GM13977 (cell line): ENCODE data around the gene CFAP61.

Experiments used
- DNase-seq: peaks from one replicate; pipeline ENCODE4 v3.0.0; 2012; ENCODE audit warnings: low spot score
- in situ Hi-C: fragments of 300-500 bp; cut with MboI; formaldehyde crosslinking; loops from one replicate; pipeline ENCODE4 v1.12.0; 2022; ENCODE audit warnings: low sequenced_read_pairs, low pct_unique_long_range_greater_than_20kb, mixed read lengths, inconsistent platforms; ENCODE audit not compliant: unreplicated experiment
- TF ChIP-seq, protein P1 (sequence below): IDR thresholded peaks from 2 replicates; pipeline ENCODE4 v1.5.1; 2012; ENCODE audit warnings: mild to moderate bottlenecking, control low read depth; ENCODE audit not compliant: insufficient read depth; ENCODE audit errors: extremely low read depth, missing control alignments

Gene CFAP61

DNA sequence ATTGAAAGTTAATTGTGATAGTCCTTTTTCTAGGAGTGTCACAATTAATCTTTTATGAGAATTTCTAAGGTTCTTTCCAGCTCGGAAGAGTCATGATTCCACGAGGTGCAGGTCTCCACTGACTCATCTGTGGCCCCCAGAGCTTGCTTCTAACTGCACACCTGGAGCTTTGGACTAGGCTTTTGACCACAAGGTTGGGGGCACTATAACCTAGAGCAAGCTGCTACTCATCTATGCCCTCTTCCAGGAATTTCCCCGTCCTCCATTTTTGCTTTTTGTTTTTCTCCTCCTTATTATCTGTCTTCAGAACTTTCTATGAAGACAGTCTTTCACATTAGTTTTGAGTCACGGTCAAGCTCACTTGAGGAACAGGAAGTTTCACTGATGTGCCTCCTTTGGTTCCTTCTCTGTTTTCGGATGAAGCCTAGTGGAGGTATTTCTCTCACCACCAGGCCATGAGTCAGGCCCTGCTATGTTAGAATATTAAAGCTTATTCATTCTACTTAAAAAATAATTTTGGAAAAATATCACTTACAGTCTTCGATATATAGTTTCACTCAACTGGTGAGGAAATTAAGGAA lies 196.4 kb downstream of the CFAP61 start:
- TF ChIP-seq, protein P1, sequence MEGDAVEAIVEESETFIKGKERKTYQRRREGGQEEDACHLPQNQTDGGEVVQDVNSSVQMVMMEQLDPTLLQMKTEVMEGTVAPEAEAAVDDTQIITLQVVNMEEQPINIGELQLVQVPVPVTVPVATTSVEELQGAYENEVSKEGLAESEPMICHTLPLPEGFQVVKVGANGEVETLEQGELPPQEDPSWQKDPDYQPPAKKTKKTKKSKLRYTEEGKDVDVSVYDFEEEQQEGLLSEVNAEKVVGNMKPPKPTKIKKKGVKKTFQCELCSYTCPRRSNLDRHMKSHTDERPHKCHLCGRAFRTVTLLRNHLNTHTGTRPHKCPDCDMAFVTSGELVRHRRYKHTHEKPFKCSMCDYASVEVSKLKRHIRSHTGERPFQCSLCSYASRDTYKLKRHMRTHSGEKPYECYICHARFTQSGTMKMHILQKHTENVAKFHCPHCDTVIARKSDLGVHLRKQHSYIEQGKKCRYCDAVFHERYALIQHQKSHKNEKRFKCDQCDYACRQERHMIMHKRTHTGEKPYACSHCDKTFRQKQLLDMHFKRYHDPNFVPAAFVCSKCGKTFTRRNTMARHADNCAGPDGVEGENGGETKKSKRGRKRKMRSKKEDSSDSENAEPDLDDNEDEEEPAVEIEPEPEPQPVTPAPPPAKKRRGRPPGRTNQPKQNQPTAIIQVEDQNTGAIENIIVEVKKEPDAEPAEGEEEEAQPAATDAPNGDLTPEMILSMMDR, result no peak
- no peak for DNase-seq
- in situ Hi-C loops, result loop anchor here (25.0 kb wide), 1 partner anchor 161 kb away; no protein-coding TSS in a partner anchor

DNA sequence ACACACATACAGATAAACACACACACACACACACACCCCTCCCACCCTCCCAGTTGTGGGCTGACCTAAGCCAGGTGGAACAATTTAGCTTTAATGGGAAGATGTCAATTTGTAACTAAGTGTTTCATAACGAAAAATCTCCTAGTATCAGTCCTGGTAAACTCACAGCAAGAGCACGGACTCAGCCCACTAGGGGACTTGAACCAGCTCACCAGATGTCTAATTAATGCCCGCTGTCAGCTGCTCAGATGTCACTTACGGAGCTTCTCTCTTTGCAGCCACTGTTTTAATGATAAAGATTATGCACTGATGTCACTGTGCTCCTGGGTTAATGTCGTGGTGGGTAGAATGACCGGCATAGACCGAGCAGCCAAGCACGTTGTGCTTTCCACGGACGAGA lies 199.0 kb downstream of the CFAP61 start:
- TF ChIP-seq, protein P1, result no peak
- no peak for DNase-seq
- in situ Hi-C loops, result no loop called here

DNA sequence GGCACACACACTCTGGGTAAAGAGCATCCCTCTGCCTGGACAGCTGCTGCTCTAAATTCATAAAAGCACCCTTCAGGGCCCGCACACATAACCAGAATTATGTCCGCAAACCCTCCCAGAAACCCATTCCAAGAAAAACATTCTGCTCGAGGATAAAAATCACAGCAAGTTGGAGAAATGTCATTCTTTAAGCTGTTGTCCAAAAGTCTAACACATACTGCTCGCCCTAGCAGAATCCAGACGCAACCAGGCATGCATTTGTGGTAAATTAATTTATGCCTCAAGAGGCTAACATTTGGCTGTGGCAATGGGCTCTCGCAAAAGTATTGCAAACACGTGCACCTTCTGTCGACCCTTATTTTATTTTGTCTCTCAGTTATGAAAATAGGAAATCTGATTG lies 199.5 kb downstream of the CFAP61 start:
- DNase-seq, result no peak
- TF ChIP-seq, protein P1, result no peak
- in situ Hi-C loops, result no loop called here

DNA sequence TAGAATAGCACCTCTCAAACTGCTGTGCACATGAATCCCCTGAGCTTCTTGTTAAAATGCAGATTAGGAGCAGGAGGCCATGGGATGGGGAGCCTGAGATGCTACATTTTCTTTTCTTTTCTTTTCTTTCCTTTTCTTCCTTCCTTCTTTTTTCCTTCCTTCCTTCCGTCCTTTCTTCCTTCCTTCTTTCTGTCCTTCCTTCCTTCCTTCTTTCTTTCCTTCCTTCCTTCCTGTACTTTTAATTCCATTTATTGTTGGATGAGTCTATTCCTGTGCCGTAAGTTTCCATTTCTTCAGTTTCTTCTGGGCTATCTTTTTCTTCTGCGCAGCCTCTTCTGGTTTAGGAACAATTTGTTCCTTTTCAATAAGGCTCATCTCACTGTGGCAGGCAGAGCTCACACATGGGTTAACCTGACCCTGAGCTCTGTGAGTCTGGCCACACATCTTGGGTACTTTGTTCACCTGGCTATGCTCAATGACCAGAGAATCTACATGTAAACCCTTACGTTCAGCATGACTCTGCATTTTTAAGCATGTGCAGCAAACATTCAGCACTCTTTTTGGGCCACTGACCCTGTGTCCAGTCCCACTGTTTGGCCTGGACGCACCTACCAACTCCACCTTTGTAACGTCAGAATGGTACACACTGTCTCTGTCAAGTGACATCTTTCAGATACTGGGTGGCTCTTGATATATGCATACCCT lies 200.9 kb downstream of the CFAP61 start:
- TF ChIP-seq, protein P1, result no peak
- in situ Hi-C loops, result no loop called here
- DNase-seq, result no peak

DNA sequence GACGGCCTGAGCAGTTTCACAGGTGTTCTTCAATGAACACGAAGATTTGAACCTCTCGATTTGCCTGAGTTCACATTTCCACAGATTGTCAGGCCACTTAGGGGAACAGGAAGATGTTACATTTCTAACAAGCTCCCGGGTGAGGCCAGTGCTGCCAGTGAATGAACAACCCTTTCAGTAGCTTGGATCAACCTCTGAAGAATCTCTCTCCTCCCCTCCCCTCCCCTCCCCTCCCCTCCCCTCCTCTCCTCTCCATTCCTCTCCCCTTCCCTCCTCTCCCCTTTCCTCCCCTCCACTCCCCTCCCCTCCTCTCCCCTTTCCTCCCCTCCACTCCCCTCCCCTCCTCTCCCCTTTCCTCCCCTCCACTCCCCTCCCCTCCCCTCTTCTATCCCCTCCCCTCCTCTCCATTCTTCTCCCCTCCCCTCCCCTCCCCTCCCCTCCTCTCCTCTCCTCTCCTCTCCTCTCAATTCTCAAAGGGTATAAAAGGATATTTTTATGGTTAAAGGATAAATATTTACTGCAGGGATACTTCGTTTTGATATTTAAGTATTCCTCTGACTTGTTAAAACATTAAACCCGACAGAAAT lies 201.5 kb downstream of the CFAP61 start:
- no peak for DNase-seq
- in situ Hi-C loops, result no loop called here
- TF ChIP-seq, protein P1, result no peak

DNA sequence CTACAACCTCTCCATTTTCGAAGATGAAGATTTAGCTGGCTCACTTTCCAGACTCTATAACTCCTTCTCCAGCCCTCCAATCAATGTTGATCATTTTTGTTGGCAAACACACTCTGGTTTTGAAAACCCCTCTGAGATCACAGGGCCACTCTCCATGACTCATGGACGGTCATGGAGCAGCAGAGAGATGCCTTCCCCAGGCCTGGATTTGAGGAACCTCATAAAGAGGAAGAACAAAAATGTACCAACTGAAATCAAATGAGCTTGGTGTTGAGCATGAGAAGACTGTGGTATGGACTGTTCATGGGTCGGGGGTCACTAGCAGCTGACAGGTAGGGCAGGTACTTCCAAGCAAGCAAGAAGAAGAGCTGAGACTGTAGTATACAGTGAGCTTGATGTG lies 202.8 kb downstream of the CFAP61 start:
- in situ Hi-C loops, result no loop called here
- DNase-seq, result no peak
- TF ChIP-seq, protein P1, result no peak
